ENCODE results near the gene ADAMTS15.
A peak's percentile ranks its signal among the peaks of the same experiment; 100 is the strongest.

The ADAMTS15 gene, protein sequence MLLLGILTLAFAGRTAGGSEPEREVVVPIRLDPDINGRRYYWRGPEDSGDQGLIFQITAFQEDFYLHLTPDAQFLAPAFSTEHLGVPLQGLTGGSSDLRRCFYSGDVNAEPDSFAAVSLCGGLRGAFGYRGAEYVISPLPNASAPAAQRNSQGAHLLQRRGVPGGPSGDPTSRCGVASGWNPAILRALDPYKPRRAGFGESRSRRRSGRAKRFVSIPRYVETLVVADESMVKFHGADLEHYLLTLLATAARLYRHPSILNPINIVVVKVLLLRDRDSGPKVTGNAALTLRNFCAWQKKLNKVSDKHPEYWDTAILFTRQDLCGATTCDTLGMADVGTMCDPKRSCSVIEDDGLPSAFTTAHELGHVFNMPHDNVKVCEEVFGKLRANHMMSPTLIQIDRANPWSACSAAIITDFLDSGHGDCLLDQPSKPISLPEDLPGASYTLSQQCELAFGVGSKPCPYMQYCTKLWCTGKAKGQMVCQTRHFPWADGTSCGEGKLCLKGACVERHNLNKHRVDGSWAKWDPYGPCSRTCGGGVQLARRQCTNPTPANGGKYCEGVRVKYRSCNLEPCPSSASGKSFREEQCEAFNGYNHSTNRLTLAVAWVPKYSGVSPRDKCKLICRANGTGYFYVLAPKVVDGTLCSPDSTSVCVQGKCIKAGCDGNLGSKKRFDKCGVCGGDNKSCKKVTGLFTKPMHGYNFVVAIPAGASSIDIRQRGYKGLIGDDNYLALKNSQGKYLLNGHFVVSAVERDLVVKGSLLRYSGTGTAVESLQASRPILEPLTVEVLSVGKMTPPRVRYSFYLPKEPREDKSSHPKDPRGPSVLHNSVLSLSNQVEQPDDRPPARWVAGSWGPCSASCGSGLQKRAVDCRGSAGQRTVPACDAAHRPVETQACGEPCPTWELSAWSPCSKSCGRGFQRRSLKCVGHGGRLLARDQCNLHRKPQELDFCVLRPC

GRCh38 chr11:130448416-130449309 lies at the start of gene ADAMTS15:
Gene ADAMTS15, plus strand, starts transcription at chr11:130448645. Its CDS starts 329 bp downstream, at chr11:130448974.
- peak; percentile 91 for DNase-seq (ENCODE audit: low spot score)

- DNase-seq (ENCODE audit: low spot score): no peak
Observed at GRCh38 chr11:130399196-130399595, 49.2 kb upstream of the ADAMTS15 start.

GRCh38 chr11:130400781-130401483 lies 47.5 kb upstream of the ADAMTS15 start:
- no peak for DNase-seq (ENCODE audit: low spot score)

- no peak for DNase-seq (ENCODE audit: low spot score)
Observed at GRCh38 chr11:130402570-130402969, 45.9 kb upstream of the ADAMTS15 start.

DNA sequence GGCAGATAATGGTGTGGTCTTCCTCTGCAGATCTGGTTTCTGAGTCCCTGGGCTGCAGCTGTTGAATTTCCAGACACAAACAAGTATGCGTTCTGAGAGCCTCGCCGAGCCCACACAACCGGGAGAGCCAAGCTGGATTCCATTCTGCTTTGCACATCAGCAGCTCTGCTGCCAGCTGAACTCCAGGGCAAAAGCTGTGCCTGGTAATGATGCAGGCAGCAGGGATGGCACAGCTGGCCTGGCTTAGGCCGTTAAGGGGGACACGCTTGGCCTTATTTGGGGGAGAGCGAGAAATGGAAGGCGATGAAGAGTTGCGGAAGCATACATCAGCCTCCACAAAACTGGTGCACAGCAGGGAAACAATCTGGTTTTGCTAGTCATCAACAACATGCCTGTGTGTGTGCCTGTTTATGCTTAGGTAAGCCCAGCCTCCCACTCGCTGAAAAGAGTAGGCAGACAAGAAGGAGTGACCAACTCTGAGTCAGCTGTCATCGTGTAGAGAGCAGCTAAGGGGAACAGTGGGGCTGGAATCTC lies 45.1 kb upstream of the ADAMTS15 start:
- DNase-seq (ENCODE audit: low spot score): peak; percentile 82

- DNase-seq (ENCODE audit: low spot score): no peak
Observed at GRCh38 chr11:130403967-130404366, 44.5 kb upstream of the ADAMTS15 start.

- no peak for DNase-seq (ENCODE audit: low spot score)
Observed at GRCh38 chr11:130404727-130405126, 43.7 kb upstream of the ADAMTS15 start.

DNA sequence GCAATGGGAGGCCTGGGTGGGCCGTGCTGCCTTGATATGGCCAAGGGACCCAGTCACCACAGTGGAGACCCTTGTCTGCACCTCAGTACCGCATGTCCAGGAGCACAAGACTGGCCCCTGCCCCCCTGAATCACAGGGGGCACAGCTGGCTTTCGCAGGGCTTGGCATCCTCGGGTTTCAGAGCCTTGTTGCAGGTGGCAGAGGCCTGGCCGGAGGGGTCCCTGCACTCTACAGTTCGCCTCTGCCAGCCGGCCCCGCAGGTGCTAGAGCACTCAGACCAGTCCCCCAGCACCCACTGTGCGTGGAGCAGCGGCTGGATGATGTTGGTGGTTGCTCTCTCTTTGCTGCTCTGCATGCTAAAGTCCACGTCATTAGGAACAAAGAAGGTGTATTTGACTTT lies 43.0 kb upstream of the ADAMTS15 start:
- DNase-seq (ENCODE audit: low spot score): no peak

DNA sequence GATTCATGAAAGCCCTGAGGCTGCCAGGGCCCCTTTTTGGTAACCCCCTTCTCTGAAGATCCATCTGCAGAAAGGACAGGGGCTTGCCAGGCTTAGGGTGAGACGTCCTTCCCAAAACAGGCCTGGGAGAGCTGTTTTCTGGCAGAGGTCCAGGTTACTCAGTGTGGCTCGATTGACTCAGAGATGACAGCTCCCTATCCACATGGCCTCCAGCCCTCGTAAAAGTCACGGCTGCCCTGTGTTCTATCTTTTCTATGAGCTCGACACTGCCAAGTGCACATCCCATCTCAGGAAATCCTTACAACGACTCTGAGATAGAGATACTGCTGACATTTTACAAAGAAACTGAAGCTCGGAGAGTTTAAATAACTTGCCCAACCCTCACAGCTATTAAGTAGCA lies 40.5 kb upstream of the ADAMTS15 start:
- no peak for DNase-seq (ENCODE audit: low spot score)

DNA sequence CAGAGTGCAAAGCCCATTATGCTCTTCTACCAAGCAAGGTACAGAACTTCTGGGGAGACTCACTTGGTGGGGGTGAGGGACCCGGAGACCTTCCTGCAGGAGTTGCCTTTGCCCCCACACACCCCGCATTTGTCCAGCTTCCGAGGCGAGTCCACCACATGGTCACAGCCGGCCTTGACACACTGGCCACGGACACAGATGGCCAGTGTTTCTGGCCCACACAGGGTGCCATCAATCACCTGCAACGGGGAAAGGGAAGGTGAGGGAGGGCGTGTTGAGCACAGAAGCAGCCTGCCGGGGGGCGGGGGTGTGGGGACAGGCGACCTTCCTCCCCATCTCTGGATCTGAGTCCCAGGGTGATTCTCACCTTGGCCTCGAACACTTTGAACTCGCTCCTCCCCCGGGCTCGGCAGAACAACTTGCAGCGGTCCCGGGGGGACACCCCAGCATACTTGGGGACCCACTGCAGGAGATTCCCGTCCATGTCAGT lies 40.0 kb upstream of the ADAMTS15 start:
- no peak for DNase-seq (ENCODE audit: low spot score)

DNA sequence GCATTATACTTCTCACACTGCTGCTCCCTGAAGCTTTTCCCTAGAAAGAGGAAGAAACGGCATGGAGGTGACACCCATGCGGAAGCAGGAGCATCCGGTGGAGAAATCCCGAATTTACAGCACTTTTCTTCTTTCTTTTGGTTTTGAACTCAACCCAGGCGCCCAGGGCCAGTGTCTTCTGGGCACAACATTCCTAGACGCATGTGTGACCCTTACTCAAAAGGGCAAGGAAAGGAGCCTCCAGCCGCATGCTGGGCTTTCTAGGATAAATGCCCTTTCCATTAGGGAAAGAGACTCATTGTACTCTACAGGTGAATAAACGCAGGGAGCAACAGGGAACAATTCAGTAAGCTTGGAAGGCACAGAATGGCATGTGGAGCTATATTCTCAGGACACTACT lies 39.5 kb upstream of the ADAMTS15 start:
- no peak for DNase-seq (ENCODE audit: low spot score)

DNA sequence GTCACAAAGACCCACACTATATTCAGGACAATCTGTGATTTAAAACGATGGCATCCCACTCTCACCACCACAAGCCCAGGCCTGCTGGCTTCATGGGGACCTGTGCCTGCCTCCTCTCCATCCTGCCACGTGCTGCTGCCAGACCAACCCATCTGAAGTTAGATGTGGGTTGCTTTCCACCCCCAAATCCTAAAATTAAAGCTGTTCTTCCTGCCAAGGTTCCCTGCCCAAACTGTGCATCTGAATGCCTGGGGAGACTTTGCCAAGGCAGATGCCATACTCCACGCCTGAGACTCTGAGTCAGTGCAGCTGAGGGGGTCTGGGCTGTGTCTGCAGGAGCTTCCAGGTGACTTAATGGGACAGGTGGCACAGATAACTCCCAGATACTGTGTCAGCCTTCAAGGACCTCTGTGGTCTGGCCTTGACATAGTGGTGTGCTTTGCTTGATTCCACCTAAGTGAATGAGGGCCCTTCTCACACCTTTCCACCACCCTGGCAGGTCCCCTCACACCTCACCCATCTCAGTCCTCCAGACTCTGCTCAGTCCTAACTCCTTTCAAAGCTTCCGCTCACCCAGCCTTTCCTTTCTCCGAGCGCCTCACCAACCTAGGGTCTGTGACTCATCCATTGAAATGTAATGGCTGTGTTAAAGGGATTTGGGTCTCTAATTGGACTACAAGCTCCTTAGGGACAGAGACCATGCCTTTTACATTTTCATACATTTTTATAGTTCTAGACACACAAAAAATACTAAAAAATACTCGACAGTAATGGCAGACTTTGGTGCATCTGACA lies 38.7 kb upstream of the ADAMTS15 start:
- DNase-seq (ENCODE audit: low spot score): no peak

DNA sequence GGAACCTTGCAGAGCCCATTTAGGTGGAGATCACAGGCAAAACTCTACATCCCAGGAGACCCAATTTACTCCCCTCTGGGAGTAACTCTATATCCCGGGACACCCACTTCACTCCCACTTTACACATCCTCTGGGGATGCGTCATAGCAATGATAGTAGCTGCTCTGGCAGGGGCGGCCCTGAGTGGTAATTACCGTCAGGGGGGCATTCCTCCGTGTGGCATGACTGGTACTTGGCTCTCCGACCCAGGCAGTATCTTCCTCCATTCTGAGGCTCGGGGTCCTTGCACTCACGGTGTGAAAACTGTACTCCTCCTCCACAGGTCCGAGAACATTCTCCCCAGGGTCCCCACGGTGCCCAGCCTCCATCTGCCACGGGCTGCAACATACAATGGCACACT lies 37.2 kb upstream of the ADAMTS15 start:
- DNase-seq (ENCODE audit: low spot score): no peak

GRCh38 chr11:130413405-130414106 lies 34.9 kb upstream of the ADAMTS15 start:
- no peak for DNase-seq (ENCODE audit: low spot score)

- DNase-seq (ENCODE audit: low spot score): no peak
Observed at GRCh38 chr11:130414107-130415080, 34.1 kb upstream of the ADAMTS15 start.

DNA sequence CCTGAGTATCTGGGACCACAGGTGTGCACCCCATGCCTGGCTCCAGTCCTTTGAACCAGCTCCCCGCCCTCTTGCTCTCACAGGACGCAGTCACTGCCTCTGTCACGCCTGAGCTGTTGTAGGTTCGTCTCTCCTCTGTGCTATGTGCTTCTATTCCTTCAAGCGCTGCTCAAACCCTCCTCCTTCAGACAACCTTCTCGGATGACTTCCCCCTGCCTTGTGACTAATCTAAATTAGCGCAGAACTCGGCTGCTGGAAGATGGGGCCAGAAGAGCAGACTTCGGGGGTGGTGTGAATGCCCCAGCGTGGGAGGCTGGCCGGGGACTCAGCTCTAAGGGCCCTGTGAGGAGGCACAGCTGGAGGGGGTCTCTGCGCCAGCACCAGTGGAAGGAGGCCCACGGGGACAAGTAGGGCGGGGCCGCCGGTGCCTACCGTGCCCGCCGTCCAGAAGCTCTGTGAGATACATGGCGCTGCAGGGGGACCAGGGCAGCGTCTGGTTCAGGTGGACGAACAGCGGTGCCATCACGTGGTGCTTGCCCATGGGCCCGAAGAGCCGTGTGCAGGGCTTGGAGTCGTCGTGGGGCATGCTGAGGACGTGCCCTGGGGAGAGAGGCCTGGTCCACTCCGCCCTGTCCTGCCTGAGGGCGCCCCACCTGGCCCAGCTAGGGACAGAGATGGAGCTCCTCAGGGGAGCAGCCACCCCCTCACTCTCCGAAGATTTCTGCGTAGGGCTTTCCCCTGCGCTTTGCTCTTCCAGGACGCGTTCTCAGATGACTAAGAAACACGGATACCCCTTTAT lies 32.5 kb upstream of the ADAMTS15 start:
- DNase-seq (ENCODE audit: low spot score): no peak

- no peak for DNase-seq (ENCODE audit: low spot score)
Observed at GRCh38 chr11:130416530-130416882, 31.9 kb upstream of the ADAMTS15 start.

All from left forelimb (tissue), 1 donor.